Activated CD4-positive, CD25-positive, alpha-beta regulatory T cell treated with anti-CD3 and anti-CD28 coated beads, Interleukin-2, amount 50 U/mL, for 24 hours (primary cell): Measurements from ENCODE around the gene SKI.

Experiments used
- ATAC-seq, 2 donors: fragments of 150-1000 bp; cut with Tn5 transposase; one replicate each; pipeline ENCODE4 v1.10.0; 2021; ENCODE audit warnings: mild to moderate bottlenecking in 1 of 2, moderate library complexity in 1 of 2

Gene SKI

DNA sequence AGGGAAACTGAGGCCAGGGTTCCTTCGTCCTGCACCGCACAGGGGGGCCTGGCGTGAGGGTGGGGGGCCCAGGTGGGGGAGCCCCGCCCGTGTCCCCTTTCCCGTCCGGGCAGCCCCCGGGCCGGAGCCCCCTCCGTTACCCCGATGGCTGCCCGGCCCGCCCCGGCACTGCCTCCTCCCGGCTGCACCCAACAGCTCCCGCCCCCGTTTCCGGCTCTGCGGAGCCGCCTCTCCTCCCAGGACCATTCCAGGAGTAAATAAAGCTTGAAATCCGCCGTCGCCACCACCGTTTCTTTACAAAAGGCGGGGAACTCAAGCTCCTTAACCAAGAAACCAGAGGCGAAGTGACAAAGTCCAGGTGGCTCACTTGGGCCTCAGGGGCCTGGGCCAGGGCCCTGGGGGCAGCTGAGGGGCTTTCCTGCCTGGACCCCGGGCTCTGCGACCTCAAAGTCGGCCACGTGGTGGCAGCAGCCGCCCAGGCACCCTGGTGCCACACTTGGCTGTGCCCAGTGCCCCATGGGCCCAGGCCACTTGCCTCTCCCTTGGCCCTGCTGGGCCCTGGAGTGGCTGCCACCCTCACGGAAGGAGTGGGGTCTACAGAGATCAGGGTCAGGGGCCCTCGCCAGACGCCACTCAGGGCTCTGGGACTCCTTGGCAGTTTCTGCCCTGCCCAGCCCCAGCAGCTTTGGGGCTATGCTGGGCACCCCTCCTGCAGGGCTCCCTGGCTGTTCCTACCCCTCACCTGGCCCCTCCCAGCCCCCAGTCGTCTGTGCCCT lies 33.0 kb upstream of the SKI start:
- ATAC-seq, result peak; percentile 75 to 77

DNA sequence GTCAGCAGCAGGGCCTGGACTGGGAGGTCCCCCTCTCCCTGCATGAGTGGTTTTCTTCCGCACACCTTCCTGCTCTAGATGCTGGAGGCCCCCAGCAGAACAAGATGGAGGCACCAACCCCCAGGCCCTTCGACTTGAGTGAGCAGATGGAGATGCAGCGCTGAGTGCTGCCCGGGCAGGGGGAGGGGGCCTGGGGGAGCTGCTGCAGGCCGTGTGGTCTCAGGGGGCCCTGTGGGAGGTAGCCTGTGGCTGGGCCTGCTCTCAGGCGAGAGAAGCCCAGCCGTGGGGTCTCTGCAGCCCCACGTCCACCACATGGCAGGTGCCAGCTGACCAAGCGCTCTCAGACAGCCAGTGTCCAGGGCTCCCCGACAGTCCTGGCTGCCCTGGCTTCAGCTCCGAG lies 32.3 kb upstream of the SKI start:
- ATAC-seq, result no peak

- no peak for ATAC-seq
Observed at GRCh38 chr1:2196901-2197638, 31.0 kb upstream of the SKI start.

DNA sequence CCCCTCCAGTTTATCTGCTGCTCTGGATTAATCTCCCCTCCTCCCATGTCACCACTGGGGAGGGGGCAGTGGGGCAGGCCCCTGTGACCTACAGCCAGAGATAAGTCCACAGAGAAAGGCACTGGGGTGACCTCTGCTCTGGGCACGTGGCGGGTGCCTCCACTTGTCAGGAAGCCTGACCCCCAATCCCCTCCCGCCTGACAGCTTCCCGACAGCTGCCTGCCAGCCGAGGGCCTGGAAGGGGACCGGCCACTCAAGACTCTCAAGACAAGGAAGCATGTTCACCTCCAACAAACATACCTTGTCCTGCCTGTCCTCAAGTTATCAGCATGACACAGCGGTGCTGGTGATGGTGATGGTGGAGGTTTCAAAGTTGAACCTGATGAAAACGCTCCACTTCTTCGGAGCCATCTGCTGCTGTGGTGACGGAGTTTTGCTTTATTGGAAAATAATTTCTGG lies 30.4 kb upstream of the SKI start:
- ATAC-seq, result no peak

GRCh38 chr1:2198571-2198970 lies 29.5 kb upstream of the SKI start:
- ATAC-seq, result no peak

DNA sequence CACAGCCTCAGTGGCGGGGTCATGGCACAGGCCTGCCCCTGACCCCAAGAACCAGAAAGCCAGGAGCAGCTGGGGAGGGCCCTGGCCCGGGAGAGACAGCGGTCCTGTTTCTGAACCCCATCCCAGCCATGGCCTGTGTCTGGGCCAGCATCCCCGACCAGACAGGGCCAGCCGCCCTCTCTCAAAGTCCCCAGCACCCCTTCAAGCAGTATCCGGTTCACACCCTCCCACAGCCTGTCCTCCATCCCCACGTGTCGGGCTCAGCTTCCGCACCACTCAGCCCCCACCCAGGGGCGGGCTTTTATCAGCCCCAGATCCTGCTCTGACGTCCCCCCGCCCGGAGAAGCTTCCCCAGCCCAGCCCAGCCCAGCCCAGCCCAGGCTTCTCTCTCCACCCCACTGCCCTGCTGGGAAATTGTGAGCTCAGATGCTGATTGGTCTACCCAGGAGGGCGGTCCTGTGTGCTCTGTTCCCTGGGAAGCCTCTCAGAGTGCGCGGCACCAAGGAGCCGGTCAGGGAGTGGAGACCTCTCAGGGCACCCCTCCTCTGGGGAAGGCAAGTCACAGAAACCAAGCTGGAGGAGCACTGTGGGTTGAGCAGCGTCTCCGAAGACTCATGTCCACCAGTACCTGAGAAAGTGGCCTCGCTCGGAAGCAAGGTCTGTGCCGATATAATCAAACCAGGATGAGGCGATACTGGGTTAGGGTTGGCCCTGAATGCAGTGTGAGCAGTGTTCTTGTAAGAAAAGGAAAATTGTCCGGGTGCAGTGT lies 28.9 kb upstream of the SKI start:
- peak; percentile 68 to 71 for ATAC-seq

DNA sequence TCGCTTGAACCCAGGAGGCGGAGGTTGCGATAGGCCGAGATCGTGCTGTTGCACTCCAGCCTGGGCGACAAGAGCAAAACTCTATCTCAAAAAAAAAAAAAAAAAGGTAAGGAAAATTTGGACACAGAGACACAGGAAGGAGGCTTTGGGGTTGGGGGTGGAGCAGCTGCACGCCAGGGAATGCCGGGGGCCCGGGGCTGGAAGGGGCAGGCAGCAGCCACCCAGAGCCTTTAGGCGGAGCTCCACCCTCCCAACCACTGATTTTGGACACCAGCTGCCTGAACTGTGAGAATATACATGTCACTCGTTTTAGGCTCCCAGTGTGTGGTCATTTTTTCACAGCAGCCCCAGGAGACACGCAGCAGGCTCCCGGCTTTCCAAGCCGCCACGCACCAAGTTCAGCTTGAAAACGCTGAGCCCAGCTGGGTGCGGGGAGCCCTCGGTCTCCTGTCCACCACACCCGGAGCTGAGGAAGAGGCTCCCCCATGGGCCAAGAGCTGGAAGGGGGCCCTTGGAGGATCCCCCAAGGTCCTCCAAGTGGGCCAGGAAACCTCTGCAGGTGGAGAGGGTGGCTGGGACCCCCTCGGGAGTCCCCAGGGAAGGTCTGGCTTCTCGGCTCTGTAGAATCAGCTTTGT lies 27.7 kb upstream of the SKI start:
- ATAC-seq, result no peak

GRCh38 chr1:2201062-2201461 lies 27.1 kb upstream of the SKI start:
- ATAC-seq, result no peak

DNA sequence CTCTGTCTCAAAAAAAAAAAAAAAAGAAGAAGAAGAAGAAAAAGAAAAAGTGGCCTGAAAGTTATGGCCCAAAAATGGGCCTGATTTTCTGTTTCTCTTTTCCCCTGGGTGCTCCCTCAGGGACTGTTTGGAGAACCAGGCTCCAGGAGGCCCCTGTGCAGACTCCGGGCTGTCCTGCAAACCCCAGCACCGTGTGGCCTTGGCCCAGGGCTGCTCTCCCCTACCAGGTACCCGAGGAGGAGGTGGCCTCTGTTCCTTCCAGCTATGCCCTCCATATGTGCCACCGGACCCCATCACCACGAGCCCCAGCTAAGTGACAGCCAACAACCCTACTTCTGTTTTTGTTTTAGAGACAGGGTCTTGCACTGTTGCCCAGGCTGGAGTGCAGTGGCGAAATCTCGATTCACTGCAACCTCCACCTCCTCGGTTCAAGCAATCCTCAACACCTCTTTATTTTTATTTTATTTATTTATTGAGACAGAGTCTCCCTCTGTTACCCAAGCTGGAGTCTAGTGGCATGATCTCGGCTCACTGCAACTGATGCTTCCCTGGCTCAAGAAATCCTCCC lies 26.0 kb upstream of the SKI start:
- ATAC-seq, result no peak

DNA sequence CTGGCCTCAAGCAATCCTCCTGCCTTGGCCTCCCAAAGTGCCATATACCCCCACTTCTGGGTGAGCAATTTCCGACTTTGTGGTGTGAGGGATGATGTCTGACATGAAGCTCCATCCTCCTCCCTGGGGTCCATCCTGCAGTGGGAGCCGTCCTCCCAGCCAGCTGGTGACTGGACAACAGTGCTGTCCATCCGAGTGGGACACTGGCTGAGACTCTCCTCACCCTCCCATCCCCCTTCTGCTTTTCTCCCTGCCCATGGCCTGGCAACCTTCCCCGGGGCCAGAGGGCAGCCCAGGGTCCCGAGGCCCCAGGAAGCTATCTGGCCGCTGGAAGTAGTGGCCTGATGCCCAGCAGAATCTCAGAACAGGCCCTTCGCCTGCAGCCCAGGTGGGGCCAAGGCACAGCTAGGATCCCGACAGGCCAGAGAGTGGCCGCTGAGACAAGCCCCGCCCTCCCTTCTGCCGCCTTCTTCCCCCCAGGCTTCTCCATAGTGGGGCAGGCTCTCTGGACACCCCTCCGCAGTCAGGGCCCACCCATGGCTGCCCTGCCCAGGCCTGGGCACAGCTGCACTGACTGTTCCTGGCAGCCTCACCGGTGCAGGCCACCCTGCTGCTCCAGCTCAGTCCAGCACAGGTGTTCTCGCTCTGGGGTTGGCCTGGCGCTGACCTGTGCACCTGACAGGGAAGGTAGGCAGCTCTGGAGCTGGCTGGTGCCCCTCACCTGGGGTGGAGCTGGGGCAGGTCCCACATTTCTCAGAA lies 25.1 kb upstream of the SKI start:
- no peak for ATAC-seq

DNA sequence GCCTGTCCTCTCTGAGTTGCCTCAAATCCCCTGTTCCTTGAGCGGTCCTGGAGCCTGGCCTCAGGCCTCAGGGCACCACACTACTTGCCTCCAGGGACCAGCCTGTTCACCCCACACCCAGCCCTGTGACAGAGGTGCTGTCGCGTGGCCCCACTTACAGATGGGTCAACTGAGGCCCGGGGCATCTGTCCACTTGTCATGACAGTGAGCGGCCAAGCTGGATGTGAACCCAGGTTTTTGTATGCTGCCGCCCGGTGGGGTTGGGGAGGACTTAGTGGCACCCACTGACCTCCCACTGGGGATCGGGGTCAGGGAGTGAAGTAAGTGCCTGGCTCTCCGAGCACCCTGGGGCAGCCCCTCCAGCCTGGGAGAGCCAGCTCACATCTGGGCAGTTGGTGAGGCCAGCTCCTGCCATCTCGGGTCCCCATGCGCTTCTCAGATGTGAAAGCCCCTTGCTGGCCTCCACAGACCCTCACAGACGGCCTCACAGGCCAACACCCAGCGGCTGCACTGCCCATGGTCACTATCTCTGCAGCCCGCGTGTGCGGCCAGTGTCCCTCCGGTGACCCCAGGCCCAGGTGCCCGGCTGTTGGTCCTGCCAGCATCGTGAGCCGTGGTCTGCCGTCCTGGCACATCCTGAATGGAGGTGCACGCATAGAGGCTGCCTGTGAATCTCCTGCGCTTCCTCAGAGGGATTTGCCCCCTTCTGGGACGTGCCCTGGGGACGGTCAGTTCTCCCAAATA lies 24.3 kb upstream of the SKI start:
- ATAC-seq, result no peak

GRCh38 chr1:2204415-2205190 lies 23.5 kb upstream of the SKI start:
- ATAC-seq, result peak; percentile 5 to 37

DNA sequence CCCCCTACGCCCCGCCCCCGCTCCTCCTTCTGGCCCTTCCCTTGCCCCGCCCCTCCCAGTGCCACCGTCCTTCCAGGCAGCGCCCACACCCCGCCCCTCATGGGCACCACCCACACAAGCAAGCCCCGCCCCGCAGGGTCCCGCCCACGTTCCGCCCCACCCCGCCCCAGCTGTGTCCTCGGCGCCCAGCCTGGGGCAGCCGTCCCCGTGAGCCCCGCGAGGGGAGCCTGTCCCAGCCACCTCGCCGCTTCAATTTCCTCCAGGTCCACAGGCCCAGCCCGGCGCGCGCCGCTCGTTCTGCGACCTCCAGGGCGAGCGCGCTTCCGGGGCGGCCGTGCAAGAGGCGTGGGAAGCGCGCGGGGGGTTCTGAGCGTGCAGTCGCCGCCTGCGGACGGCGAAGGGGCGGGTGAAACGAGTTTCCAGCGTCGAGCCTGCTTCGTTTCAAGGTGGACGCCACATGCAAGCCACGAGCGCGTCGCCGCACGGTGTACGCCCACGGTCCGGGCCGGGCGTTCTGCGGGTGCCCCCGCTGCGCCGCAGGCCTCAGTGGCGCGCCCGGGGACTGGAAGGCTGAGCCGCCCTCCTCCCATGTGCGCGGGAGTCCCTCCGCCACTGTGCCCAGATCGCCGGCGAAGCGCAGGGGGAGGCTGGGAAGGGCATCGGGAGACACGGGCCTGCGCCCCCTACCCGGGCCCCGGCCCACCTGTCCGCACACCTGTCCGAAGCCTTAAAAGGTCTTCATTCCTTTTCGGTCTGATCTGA lies 22.7 kb upstream of the SKI start:
- peak; percentile 76 to 79 for ATAC-seq

DNA sequence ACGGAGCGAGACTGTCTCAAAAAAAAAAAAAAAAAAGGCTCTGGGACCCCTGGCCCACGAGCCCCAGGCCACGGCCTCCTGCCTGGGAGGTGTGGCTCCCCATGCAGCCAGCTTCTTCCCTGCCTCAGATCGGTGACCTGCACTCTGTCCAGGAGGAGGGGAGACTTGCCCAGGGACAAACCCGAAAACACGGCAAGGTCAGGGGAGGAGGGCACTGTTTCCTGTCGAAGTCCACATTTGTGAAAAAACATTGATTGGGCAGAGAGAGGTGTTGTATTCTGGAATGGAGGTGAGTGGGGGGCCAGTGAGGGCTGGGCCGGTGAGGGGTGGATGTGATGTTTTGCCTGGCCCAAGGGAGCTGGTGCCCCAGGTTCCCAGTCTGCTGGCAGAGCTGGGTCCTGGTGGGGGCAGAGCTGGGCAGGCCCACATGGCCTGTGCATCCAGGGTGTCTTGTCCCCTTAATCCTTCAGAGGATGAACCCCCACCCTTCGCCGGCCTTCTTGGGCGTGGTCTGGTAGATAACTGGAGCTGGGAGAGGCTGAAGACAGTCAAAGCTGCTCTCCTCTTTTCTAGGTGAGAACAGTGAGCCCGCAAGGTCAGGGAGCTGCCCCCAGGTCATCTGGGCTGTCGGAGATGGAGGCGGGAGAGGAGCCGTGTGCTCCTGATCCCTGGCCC lies 21.2 kb upstream of the SKI start:
- no peak for ATAC-seq

DNA sequence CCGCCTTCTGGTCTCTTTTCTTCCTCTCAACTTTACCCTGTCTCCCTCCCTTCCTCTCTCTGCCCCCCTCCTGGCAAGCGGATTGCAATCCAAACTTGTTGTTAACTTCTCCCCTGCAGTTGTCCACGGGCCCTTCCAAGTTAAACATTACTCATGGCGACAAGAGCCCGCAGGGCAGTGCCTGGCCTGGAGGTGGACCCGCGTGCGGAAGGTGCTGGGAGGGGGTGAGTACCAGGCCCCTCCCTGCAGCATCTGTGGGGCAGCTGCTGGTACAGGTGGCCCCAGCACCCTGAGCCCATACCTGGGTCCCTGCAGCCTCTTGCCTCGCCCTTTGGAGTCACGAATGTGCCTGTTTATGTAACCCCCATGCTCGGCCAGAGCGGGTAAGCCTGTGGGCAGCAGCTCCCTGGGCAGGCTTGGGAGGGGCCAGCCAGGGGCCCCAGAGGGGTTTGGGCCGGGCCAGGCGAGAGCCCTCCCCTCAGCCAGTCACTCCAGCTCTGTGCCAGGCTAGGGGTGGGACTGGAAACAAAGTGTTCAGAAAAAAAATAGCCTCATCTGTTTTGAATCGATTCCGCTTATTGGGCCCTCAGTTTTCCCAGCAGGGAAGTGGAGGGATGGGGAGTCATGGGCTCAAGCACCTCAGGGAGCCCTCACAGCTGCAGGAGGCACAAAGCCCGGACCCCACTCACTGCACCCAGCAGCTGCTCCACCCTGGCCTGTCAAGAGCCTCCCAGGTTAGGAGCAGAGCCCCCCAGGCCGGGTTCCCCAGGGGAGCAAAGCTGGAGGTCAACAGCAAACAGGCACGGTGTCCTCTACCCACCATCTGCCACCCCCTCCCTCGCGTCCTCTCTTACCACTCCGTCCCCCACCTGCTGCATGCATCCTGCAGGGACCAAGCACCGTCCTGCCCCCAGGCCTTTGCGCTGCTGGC lies 19.5 kb upstream of the SKI start:
- no peak for ATAC-seq

GRCh38 chr1:2209400-2210083 lies 18.6 kb upstream of the SKI start:
- no peak for ATAC-seq

GRCh38 chr1:2210084-2210653 lies 17.9 kb upstream of the SKI start:
- no peak for ATAC-seq
